SJSA1 (cell line): Measurements from ENCODE around the gene RASA4. TPM values are rescaled to one million over a fixed set of nuclear protein-coding genes. Genes with fewer than 3 reads are reported as not detected.
A peak's percentile ranks its signal among the peaks of the same experiment; 100 is the strongest.
"Not testable (repeated sequence)": the region's sequence is repeated elsewhere in the genome, so short reads cannot be mapped to it uniquely, and the experiment has no call there.

Source experiments
- DNase-seq, 2 experiments: peaks; one replicate each; pipeline ENCODE4 v3.0.0-alpha.2; 2015 to 2020; ENCODE audit warnings: low spot score in 2 of 2, low read depth in 1 of 2
- H3K27ac ChIP-seq: fragments of 250-450 bp; sonication (Bioruptor Pico); 2 replicates; pipeline ENCODE4 v1.5.1; 2020; ENCODE audit warnings: mild to moderate bottlenecking, moderate library complexity
- H3K27me3 ChIP-seq: fragments of 250-450 bp; sonication (Bioruptor Pico); replicated peaks from 2 replicates; pipeline ENCODE4 v1.5.1; 2020; ENCODE audit warnings: mild to moderate bottlenecking, moderate library complexity
- H3K36me3 ChIP-seq: fragments of 250-450 bp; sonication (Bioruptor Pico); 2 replicates; pipeline ENCODE4 v1.5.1; 2020; ENCODE audit warnings: mild to moderate bottlenecking
- H3K4me1 ChIP-seq: fragments of 250-450 bp; sonication (Bioruptor Pico); replicated peaks from 2 replicates; pipeline ENCODE4 v1.6.1; 2021; ENCODE audit warnings: mild to moderate bottlenecking
- H3K4me3 ChIP-seq: fragments of 250-450 bp; sonication (Bioruptor Pico); 2 replicates; pipeline ENCODE4 v1.5.1; 2020; ENCODE audit warnings: mild to moderate bottlenecking
- H3K9me3 ChIP-seq: fragments of 250-450 bp; sonication (Bioruptor Pico); replicated peaks from 2 replicates; pipeline ENCODE4 v1.5.1; 2020; ENCODE audit warnings: mild to moderate bottlenecking
- total RNA-seq: library from RNA; depleted of rRNA; stranded (reverse); fragments of >200 nt; shearing (Covaris generic); gene quantifications from 2 replicates; pipeline ENCODE4 v1.2.3, GENCODE V29; 2014; rRNA removed

The RASA4 gene
- total RNA-seq, result 15.4 and 19.4 TPM in 2 replicates

- not testable (repeated sequence) for H3K4me3 ChIP-seq, H3K4me1 ChIP-seq, H3K36me3 ChIP-seq, H3K27ac ChIP-seq, H3K9me3 ChIP-seq, H3K27me3 ChIP-seq
- DNase-seq, result peak in 1 of 2 experiments; percentile 49
These were observed at the start of gene RASA4 for GRCh38 chr7:102616507-102617125. TSS of gene RASA4 (minus strand) at chr7:102616756. CDS start at chr7:102616689, 67 bp downstream.

GRCh38 chr7:102664765-102665164 is 48.2 kb upstream of the RASA4 start:
- not testable (repeated sequence) for H3K4me3 ChIP-seq, H3K9me3 ChIP-seq, H3K27ac ChIP-seq, H3K36me3 ChIP-seq, DNase-seq, H3K4me1 ChIP-seq, H3K27me3 ChIP-seq

- not testable (repeated sequence) for H3K27me3 ChIP-seq, H3K4me1 ChIP-seq, H3K36me3 ChIP-seq, DNase-seq, H3K9me3 ChIP-seq, H3K4me3 ChIP-seq, H3K27ac ChIP-seq
These were observed 33.4 kb upstream of the RASA4 start, which contains the start of gene SPDYE2B for GRCh38 chr7:102649924-102650323. TSS of gene SPDYE2B (plus strand) at chr7:102650319. CDS start at chr7:102652349, 2,030 bp downstream.

- DNase-seq, H3K27ac ChIP-seq, H3K4me1 ChIP-seq, H3K9me3 ChIP-seq, H3K27me3 ChIP-seq, H3K4me3 ChIP-seq, H3K36me3 ChIP-seq: not testable (repeated sequence)
These were observed 31.3 kb upstream of the RASA4 start for GRCh38 chr7:102647813-102648212.

- H3K9me3 ChIP-seq, H3K4me1 ChIP-seq, H3K4me3 ChIP-seq, DNase-seq, H3K36me3 ChIP-seq, H3K27me3 ChIP-seq, H3K27ac ChIP-seq: not testable (repeated sequence)
These were observed 26.8 kb upstream of the RASA4 start for GRCh38 chr7:102643404-102643803.

- DNase-seq, H3K36me3 ChIP-seq, H3K27ac ChIP-seq, H3K9me3 ChIP-seq, H3K4me1 ChIP-seq, H3K27me3 ChIP-seq, H3K4me3 ChIP-seq: not testable (repeated sequence)
These were observed 26.1 kb upstream of the RASA4 start, which contains the start of gene UPK3BL1 for GRCh38 chr7:102642691-102643090. TSS of gene UPK3BL1 (minus strand) at chr7:102642791. CDS start at chr7:102642741, 50 bp downstream.

- not testable (repeated sequence) for H3K4me3 ChIP-seq, H3K36me3 ChIP-seq, H3K27me3 ChIP-seq, H3K4me1 ChIP-seq, H3K9me3 ChIP-seq, H3K27ac ChIP-seq
- peak in 1 of 2 experiments; percentile 47 for DNase-seq
These were observed 22.3 kb upstream of the RASA4 start for GRCh38 chr7:102638848-102639247.

- peak in 1 of 2 experiments; percentile 31 for DNase-seq
- H3K9me3 ChIP-seq, H3K4me3 ChIP-seq, H3K4me1 ChIP-seq, H3K27me3 ChIP-seq, H3K27ac ChIP-seq, H3K36me3 ChIP-seq: not testable (repeated sequence)
These were observed 20.4 kb upstream of the RASA4 start for GRCh38 chr7:102636956-102637355.

GRCh38 chr7:102635354-102635753 is 18.8 kb upstream of the RASA4 start:
- not testable (repeated sequence) for H3K27ac ChIP-seq, H3K4me1 ChIP-seq, DNase-seq, H3K4me3 ChIP-seq, H3K36me3 ChIP-seq, H3K9me3 ChIP-seq, H3K27me3 ChIP-seq

- H3K27me3 ChIP-seq, H3K4me3 ChIP-seq, H3K9me3 ChIP-seq, H3K36me3 ChIP-seq, H3K4me1 ChIP-seq, H3K27ac ChIP-seq: not testable (repeated sequence)
- DNase-seq, result peak in 1 of 2 experiments; percentile 33
These were observed 17.7 kb upstream of the RASA4 start for GRCh38 chr7:102634299-102634698.

- not testable (repeated sequence) for H3K4me3 ChIP-seq, H3K4me1 ChIP-seq, H3K27me3 ChIP-seq, DNase-seq, H3K9me3 ChIP-seq, H3K27ac ChIP-seq, H3K36me3 ChIP-seq
These were observed 14.1 kb upstream of the RASA4 start for GRCh38 chr7:102630622-102631021.

- H3K27me3 ChIP-seq, H3K4me1 ChIP-seq, H3K4me3 ChIP-seq, DNase-seq, H3K36me3 ChIP-seq, H3K9me3 ChIP-seq, H3K27ac ChIP-seq: not testable (repeated sequence)
These were observed 10.8 kb upstream of the RASA4 start for GRCh38 chr7:102627271-102627904.

GRCh38 chr7:102618122-102618521 is 1.6 kb upstream of the RASA4 start:
- not testable (repeated sequence) for H3K4me1 ChIP-seq, H3K9me3 ChIP-seq, H3K27me3 ChIP-seq, H3K27ac ChIP-seq, H3K4me3 ChIP-seq, H3K36me3 ChIP-seq
- peak in 1 of 2 experiments; percentile 38 for DNase-seq

GRCh38 chr7:102615930-102616329 is 626 bp downstream of the RASA4 start:
- not testable (repeated sequence) for H3K4me3 ChIP-seq, DNase-seq, H3K27me3 ChIP-seq, H3K9me3 ChIP-seq, H3K4me1 ChIP-seq, H3K36me3 ChIP-seq, H3K27ac ChIP-seq

GRCh38 chr7:102614873-102615272 is 1.7 kb downstream of the RASA4 start:
- H3K4me3 ChIP-seq, H3K4me1 ChIP-seq, H3K36me3 ChIP-seq, H3K27me3 ChIP-seq, DNase-seq, H3K9me3 ChIP-seq, H3K27ac ChIP-seq: not testable (repeated sequence)
